Calu3 (cell line): ENCODE data around the gene DSCAML1. TPM values are rescaled to one million over a fixed set of nuclear protein-coding genes. Genes with fewer than 3 reads are reported as not detected.

Source experiments
- BruUV-seq: library from RNA; stranded (reverse); fragments of 400-500 nt; replicated peaks from 2 replicates; lab custom pipeline; 2021; lab: Mats Ljungman, UMichigan
- CTCF ChIA-PET: fragments of 300-600 bp; sonication (Branson Sonifier 250); formaldehyde crosslinking; loops from one replicate; lab custom pipeline; 2022; ENCODE audit warnings: antibody characterized with exemption; lab: Charles Lee
- DNase-seq: peaks from one replicate; pipeline ENCODE4 v3.0.0; 2022
- H3K27ac Mint-ChIP-seq: one replicate; pipeline ENCODE4 v1.8.0; 2022; ENCODE audit warnings: mixed read lengths; ENCODE audit not compliant: unreplicated experiment
- H3K27me3 Mint-ChIP-seq: one replicate; pipeline ENCODE4 v1.8.0; 2022; ENCODE audit warnings: mixed read lengths; ENCODE audit not compliant: unreplicated experiment
- H3K36me3 Mint-ChIP-seq: one replicate; pipeline ENCODE4 v1.8.0; 2022; ENCODE audit warnings: mild to moderate bottlenecking, moderate library complexity, mixed read lengths; ENCODE audit not compliant: insufficient read depth, unreplicated experiment
- H3K4me1 Mint-ChIP-seq: one replicate; pipeline ENCODE4 v1.8.0; 2022; ENCODE audit warnings: mild to moderate bottlenecking, low read depth, mixed read lengths; ENCODE audit not compliant: unreplicated experiment
- H3K4me3 Mint-ChIP-seq: one replicate; pipeline ENCODE4 v1.8.0; 2022; ENCODE audit warnings: mild to moderate bottlenecking, low read depth, moderate library complexity, mixed read lengths; ENCODE audit not compliant: unreplicated experiment
- H3K9me3 Mint-ChIP-seq: one replicate; pipeline ENCODE4 v1.8.0; 2022; ENCODE audit warnings: low read depth, mixed read lengths; ENCODE audit not compliant: unreplicated experiment
- intact Hi-C: fragments of 100-400 bp; cut with micrococcal nuclease; formaldehyde crosslinking; loops from one replicate; pipeline ENCODE4 v1.10.0; 2022; ENCODE audit not compliant: unreplicated experiment
- total RNA-seq: library from RNA; stranded (reverse); gene quantifications from 2 replicates; pipeline ENCODE4 v1.2.3, GENCODE V29; 2022
- TF ChIP-seq, protein P1 (sequence below): fragments of 200-600 bp; IDR thresholded peaks from one replicate; pipeline ENCODE4 v1.8.0; 2022; ENCODE audit warnings: antibody characterized with exemption; ENCODE audit not compliant: unreplicated experiment

The DSCAML1 gene
- total RNA-seq, 1 experiment from 2014 or later = 0.07 TPM

DNA sequence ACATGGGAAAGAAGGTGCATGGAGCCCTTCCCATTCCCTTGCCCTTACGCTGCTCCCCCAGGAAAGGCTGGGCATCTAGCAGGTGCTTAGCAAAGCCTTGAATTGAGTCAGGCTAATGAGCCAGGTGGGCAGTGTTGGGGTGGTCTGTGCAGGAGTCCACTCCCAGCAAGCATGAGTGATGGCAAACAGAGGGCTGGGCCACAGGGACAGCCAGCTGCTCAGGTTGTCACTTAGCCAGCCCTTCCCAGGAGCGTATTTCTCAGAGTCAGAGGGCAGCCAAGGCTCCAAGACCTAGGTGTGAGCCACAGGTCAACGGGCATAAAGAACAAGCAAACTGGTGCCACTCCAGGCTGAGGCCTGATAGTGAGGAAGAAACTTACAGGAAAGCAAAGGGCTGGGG is 149.8 kb downstream of the DSCAML1 start:
- Mint-ChIP-seq H3K4me3 (no peak overlapping the region), H3K9me3 (no peaks in the 10 kb centered on the region), H3K27ac (no peak overlapping the region), H3K4me1 (no peaks in the 10 kb centered on the region), H3K36me3 (no peaks in the 10 kb centered on the region), H3K27me3 (peaks cover 56% of the 10 kb centered on the region)
- no TSS peak for BruUV-seq
- no peak for DNase-seq
- TF ChIP-seq, protein P1, sequence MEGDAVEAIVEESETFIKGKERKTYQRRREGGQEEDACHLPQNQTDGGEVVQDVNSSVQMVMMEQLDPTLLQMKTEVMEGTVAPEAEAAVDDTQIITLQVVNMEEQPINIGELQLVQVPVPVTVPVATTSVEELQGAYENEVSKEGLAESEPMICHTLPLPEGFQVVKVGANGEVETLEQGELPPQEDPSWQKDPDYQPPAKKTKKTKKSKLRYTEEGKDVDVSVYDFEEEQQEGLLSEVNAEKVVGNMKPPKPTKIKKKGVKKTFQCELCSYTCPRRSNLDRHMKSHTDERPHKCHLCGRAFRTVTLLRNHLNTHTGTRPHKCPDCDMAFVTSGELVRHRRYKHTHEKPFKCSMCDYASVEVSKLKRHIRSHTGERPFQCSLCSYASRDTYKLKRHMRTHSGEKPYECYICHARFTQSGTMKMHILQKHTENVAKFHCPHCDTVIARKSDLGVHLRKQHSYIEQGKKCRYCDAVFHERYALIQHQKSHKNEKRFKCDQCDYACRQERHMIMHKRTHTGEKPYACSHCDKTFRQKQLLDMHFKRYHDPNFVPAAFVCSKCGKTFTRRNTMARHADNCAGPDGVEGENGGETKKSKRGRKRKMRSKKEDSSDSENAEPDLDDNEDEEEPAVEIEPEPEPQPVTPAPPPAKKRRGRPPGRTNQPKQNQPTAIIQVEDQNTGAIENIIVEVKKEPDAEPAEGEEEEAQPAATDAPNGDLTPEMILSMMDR = no peak
- intact Hi-C loops = no loop called here
- CTCF ChIA-PET = interaction anchor here (0.5 kb wide), 1 partner anchor 320 kb away, joined by 6 read pairs; the partner anchor contains the start of gene CEP164

DNA sequence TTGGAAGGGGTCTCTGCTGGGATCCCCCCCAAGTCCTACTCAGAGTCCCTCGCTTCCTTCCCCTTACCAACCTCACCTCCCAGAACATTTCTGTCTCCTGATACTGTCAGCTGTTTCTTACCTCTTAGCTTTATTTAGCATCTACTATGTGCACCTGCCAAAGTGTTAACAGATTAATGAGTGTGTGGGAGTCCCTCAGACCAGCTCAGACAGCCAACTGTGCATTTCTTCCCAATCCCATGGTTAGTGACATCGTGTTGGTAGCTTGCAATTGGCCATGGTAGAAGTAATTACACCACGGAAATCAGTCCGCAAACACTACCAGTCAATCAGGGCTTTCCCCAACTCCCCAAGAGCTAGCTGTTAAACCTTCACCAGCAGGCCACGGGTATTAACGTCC is 150.6 kb downstream of the DSCAML1 start:
- no peaks in the 10 kb centered on the region for H3K36me3 Mint-ChIP-seq
- CTCF ChIA-PET = no interaction called here
- H3K27ac Mint-ChIP-seq = no peak overlapping the region
- no TSS peak for BruUV-seq
- H3K9me3 Mint-ChIP-seq = no peaks in the 10 kb centered on the region
- peaks cover 64% of the 10 kb centered on the region for H3K27me3 Mint-ChIP-seq
- H3K4me3 Mint-ChIP-seq = no peak overlapping the region
- intact Hi-C loops = no loop called here
- DNase-seq = no peak
- TF ChIP-seq, protein P1 = no peak
- no peaks in the 10 kb centered on the region for H3K4me1 Mint-ChIP-seq

DNA sequence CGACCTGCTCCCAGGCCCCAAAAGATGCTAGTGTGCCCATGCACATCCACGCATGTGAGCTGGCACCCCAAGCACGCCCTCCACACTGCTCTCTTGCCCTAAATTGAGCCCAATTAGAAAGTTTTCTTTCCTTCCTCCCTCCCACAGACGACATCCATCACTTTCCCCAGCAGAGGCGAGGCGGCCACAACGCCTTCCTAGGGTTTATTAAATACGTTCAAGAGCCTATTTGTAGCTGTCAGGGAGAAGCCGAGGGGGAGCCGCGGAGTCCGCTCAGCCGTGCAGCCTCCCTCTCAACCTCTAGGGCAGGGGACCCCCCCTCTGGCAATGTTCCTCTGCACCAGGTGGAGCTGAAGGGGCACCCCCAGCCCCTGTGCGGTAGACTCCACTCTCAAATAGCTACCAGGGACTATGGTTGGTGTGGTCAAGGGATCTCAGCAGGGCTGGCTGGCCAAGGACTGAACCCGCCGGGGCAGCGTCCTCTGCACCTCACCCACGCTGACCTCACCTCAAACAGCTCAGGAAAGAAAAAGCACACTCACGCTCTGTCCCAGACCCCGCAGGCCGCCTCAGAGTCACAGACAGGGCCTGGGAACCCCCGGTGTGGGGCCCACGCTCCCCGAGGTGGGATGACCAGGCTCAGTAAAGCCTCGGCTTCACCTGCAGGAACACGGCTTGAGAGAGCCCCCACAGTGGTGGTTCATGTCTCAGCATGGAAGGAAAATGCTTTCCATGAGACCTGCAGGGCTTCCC is 152.4 kb downstream of the DSCAML1 start:
- H3K4me3 Mint-ChIP-seq = no peak overlapping the region
- intact Hi-C loops = no loop called here

DNA sequence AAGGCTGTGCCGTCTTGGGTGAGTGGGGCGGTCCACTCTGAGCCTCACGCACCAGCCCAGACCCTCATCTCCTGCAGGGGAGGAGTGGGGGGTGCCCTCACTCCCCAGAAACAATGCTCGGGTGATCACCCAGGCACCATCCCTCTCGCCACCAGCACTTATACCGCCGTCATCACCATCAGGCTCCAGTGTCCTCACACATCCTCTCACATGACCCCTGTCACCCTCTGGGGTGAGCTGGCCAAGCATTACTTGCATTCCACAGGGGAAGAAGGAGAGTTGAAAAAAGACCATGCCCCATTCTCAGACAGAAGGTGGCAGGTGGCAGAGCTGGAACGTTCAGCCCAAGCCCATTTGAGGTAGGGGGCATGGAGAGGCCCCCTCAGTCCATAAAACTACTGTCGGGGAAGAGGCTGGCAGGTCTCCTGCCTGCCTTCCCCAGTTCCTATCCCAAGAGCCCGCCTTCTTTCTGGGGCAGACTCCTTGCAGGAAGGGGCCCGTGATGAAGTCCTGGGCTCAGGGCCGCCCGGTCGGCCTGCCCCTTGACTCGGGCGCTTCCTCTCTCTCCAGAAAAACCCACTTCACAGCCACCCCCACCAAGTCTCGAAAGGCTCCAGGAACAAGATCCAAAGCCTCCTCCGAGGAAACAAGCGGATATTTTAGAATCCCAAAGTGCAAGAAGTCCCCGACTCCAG is 153.3 kb downstream of the DSCAML1 start:
- intact Hi-C loops = no loop called here
- no peaks in the 10 kb centered on the region for H3K4me1 Mint-ChIP-seq
- TF ChIP-seq, protein P1 = no peak
- H3K27me3 Mint-ChIP-seq = peaks cover 71% of the 10 kb centered on the region
- no peaks in the 10 kb centered on the region for H3K36me3 Mint-ChIP-seq
- no peak overlapping the region for H3K27ac Mint-ChIP-seq
- CTCF ChIA-PET = no interaction called here
- no TSS peak for BruUV-seq
- no peak overlapping the region for H3K4me3 Mint-ChIP-seq
- no peaks in the 10 kb centered on the region for H3K9me3 Mint-ChIP-seq
- DNase-seq = no peak

More for the DNA sequence above, 152.4 kb downstream of the DSCAML1 start:
- Mint-ChIP-seq H3K9me3 (no peaks in the 10 kb centered on the region), H3K4me1 (no peaks in the 10 kb centered on the region), H3K36me3 (no peaks in the 10 kb centered on the region), H3K27ac (no peak overlapping the region), H3K27me3 (peaks cover 70% of the 10 kb centered on the region)
- TF ChIP-seq, protein P1 = no peak
- CTCF ChIA-PET = no interaction called here
- DNase-seq = no peak
- BruUV-seq = no TSS peak
